ENCODE results near the gene B3GNT7.
A peak's percentile ranks its signal among the peaks of the same experiment; 100 is the strongest.
"Not testable (repeated sequence)": the region's sequence is repeated elsewhere in the genome, so short reads cannot be mapped to it uniquely, and the experiment has no call there.

The B3GNT7 gene

DNA sequence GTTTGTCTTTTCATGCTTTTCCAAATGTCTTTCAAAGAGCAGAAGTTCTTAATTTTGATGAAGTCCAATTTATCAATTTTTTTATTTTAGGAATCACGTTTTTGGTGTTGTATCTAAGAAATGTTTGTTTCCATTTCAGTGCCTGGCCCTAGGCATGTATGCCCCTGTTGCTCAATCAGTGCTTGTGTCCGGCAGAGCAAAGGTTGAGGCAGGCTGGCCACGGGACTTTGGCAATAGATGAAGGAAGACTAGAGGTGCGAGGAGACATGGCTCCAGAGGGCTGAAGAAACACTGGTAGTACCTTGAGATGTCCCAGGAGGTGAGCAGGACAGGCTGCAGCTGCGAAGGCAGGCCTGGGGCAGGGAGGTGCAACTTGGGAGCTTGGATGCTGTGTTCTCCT is 10.1 kb upstream of the B3GNT7 start:
- no peak for DNase-seq (ENCODE audit: low spot score)

DNA sequence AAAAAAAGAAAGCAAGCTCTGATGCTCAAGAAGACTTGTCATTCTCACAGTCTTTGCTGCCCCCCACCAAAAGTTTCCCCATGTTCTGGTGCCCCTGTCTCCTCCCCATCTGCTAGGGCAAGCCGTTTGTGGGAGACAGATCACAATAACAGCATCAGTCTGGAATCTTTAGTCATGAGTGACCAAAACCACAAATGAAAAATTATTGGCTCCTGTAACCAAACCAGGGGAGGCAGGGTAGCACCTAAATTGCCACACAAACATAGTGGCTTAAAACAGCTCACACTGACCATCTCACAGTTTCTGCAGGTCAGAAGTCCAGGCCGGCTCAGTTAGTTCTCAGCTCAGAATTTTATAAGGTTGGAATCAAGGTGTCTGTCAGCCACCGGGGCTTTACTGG is 9.1 kb upstream of the B3GNT7 start:
- DNase-seq (ENCODE audit: low spot score): no peak

DNA sequence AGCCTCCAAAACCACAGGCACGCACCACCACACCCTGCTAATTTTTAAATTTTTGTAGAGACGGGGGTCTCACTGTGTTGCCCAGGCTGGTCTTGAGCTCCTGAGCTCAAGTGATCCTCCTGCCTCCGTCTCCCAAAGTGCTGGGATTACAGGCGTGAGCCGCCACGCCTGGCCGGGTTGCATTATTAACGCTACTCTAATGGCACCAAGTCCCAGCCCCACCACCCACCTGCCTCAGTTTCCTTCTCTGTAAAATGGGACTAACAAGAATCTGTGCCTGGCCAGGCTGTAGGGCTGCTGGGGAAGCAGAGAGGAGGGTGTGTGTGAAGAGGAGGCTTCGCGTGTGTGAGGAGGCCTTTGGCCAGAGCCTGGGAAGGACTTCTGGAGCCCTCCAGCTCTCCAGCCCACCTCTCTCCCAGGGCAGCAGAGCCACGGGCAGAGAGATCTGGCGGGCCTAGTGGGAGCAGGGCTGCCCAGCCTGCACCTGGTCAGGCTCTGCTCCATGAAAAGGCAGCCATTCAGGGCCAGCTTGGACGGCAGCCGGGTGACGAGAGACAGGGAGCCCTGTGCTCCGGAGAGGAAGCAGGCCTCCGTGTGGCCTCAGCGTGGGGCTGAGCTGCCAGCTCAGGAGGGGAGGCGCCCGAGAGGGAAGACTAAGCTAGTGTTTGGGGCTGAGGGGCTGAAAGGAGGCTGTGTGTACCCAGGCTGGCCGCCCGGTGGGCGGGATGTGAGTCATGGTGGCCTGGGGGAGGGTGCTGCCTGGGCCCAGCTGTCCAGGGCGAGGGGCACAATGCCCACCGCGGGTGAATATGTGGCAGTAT is 7.4 kb upstream of the B3GNT7 start:
- DNase-seq (ENCODE audit: low spot score): no peak

DNA sequence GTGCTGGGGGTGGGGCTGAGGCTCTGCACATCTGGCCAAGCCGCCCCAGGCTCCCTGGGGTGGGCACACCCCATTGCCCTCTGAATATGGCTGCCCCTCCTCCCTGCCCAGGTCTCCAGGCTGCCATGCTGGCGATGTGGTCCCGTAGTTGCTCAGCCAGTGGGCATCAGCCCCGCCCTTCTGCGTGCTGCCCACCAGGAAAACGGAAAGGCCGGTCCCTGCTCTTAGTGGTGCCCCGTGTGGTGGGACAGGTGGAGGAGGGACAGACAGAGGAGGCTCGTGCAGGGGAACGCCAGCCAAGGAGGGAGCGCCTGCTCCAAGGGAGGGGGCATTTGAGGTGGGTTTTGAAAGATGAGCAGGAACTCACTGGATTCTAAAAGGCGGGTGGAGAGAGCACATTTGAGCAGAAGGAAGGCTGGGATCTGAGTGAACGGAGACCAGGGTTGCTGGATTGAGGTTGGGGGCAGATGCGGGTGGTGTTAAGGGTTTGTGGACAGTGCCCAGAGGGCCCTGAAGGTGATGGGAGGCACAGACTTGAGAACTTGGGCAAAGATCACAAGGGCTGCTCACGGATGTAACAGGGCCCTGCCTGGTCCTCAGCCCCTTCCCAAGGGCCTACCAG is 6.7 kb upstream of the B3GNT7 start:
- DNase-seq (ENCODE audit: low spot score): no peak

DNA sequence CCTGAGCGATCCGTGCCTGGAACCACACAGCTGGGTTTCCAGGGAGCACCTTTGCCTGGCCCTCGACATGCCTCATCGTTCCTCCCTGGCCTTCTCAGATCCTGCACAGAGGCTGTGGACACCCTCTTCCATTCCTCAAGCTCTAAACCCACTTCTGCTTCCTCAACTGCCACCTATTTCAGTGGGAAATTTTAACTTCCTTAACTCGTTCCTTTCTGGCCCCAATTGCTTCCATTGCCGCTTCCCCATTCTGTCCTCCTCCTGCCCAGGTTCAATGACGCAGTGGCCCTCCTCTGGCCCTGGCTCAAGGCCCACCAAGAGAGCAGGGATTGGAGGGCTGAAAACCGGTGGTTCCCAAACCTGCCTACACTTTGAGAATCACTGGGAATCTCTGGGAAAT is 4.8 kb upstream of the B3GNT7 start:
- DNase-seq (ENCODE audit: low spot score): no peak

DNA sequence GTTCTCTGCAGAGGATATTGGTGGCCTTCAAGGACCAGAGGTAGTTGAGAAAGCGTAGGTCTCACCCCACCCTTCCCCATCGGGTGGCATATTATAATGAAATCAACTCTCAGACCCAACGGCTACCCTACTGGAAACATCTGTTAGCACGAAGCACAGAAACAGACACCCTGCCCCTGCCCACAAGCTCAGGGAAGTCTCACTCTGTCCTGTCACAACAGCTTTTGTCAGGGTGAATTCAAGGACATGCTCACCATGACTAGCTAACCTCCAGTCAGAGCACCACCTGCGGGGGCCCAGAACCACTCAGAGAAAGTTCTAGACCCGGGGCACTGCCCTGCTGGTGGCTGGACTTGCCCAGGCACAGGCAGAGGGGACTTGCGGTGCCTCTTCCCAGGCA is 3.5 kb upstream of the B3GNT7 start:
- DNase-seq (ENCODE audit: low spot score): no peak

DNA sequence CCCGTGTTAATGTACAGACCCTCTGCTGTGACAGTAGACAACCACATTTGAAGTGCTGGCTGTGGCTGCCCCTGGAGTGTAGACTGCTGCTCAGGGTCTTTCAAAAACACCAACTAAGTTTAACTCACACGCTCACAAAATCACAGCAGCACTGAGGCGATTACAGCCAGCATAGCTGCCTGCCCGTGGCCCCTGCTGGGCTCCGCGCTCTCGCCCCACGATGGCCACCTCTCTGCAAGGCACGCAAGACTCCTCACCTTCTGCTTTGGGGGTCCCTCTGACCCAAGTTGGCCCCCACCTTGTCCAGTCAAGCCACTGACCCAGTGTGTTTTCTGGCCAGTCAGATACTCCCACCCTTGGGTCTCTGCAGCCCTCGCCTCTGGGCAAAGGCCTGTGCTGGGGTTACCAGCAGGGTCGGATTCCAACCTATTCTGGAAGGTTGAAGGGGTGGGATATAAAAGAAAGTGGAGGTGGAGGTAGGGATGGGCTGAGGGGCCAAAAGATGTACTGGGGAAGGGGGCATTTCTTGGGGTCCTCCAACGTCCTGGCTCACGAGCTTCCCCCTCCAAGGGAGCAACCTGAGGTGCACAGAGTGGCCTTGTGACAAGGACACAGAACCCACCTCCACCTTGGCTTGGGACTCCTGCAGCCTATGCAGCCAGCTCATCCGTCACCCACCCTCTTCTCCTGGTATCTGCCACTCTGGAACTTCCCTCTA is 2.9 kb upstream of the B3GNT7 start:
- DNase-seq (ENCODE audit: low spot score): no peak

DNA sequence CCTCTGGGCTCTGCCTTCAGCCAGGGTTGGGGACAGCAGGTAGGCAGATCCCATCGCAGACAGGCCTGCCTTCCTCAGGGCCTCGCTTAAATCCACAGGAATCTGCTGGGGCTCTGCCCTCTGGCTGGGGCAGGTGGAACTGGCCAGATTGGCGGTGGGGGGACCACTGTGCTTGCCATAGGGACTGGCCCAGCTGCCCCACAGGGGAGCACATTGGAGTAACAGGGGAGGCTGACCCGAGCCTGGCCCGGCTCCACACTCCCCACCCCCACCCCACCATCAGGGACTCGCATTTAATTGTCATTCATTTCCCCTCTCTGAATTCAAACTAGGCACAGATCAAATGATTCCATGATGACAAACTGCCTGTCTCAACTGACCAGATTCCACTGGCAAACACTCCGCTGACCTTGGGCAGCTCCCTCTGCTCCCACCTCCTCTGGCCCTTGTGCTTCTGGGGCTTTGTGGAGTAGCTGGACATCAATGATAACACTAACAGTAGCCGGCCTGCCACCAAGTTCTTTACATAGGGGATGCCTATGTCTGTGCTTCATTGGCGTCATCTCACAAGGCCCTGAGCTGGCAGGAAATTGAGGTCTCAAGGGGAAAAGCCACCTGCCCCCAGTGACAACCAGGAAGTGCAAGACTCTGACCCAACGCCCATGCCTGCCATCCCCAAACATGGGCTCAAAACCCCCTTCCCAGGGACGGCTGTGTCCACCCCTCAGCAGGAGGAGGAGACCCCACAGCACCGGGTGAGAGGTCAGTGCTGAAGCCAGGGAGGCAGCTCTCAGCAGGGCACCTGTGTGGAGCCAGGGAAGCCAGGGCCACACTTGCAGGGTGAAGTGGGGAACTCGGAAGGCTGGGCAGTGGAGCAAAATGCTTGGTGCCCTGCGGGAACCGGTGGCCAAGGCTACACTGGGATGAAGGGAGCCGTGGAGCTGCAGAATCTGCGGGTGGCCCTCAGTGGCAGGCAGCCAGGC is 2.1 kb upstream of the B3GNT7 start:
- peak; percentile 24 for DNase-seq (ENCODE audit: low spot score)

DNA sequence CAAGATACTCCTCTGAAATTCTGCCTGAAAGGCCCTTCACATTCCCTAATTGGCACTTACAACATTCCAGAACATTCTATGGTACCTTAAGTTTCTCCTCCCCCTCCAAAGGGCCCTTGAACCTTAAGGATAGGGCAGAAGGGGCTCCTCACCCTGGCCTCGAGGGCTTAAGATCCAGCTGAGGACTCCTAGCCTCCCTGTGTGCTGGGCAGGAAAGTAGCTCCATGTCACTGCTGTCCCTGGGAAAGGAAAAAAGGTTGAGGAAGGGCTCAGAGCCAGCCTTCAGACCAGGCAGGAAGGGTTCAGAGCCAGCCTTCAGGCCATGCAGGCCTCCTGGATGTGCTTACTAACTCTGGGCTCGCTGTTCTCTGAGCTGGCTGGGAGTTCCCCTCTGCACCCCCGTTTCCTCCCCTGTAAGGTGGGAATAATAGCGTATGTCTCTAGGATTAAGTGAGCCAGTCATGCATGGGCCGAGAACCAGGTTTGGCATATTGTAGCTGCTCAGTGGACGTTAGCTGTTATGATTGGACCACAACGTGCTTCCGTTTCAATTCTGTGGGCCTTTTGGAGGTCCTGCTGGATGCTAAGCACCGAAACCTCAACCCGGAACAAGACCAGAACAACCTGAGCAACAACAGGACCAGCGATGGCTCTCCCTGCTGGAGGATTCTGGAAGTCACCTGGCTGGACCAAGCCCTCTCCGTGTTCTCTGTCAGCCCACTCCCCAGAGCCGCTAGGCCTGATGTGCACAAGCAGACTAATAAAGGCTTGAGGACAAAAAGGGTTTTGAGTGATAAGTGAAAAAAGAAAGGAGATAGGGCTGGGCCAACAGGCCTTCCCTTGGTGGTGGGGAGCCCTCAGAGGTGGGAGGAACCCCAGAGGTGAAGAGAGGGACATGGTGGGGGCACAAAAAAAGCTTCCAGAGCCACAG is 1.0 kb upstream of the B3GNT7 start:
- no peak for DNase-seq (ENCODE audit: low spot score)

DNA sequence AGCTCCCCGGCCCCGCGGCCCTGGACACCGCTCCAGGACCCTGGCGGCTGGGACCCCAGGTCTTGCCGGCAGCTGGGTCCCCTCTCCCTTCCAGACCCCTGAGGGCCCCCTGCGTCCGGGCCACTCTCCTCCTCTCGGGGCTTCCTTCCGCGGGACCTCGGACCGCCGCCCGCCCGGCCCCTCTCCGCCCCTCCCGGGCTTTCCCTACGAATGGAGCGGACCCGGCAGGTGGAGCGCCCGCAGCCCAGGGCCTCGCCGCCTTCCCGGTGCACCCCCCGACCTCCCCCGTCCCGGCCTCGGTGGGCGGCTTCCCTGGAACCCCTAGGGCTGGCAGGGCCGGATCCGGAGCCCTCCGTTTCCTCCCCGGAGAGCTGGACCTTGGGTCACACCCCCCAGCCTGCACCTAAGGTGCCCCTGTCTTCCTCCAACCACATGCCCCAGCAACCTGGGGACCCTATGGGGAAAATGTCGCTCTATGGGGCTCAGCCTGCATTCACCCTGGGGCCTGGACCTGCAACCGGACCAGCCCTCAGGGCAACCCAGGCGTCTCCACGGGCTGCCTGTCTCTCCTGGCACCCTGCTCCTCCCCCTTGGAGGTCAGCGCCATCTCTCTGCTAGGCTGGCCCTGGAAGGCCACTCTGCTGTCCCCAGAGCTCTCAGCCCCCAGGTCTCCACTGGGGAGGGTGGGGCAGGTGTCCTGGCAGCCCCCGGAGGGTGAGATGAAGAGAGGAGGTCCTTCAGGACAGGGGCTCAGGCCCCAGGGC is 730 bp downstream of the B3GNT7 start:
- no peak for DNase-seq (ENCODE audit: low spot score)

DNA sequence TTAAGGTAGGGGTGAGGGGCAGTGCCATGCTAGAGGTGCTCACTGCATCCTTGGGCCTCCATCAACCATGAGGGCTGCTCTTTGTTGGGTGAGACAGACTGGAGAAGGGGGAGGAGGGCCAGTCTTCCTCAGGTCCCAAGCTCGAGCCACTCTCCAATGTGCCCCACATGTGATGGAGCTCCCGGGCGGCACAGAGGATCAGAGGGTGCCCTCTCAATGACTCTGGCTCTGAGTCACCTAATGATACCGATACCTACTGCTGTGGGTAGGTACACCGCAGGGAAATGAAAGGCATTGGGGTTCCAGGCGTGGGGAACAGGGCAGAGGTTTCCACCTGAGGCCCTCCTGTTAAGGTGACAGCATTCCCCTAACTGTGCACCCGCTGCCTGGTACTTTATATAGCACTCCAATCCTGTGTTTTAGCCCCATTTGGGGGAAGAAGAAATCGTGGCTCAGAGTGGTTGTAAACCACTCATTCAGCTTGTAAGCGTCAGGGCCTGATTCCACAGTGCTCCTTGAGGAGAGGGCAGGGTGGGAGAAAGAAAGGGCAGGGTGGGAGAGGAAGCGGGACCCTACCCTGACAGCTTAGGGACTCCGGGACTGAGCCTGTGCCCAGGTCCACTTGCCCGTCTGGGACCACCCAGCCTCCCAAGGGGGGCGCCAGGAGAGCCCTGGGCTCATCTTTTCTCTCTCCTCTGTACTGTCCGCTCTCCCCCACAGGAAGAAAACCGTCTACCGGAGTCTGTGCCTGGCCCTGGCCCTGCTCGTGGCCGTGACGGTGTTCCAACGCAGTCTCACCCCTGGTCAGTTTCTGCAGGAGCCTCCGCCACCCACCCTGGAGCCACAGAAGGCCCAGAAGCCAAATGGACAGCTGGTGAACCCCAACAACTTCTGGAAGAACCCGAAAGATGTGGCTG is 1.8 kb downstream of the B3GNT7 start:
- no peak for DNase-seq (ENCODE audit: low spot score)

DNA sequence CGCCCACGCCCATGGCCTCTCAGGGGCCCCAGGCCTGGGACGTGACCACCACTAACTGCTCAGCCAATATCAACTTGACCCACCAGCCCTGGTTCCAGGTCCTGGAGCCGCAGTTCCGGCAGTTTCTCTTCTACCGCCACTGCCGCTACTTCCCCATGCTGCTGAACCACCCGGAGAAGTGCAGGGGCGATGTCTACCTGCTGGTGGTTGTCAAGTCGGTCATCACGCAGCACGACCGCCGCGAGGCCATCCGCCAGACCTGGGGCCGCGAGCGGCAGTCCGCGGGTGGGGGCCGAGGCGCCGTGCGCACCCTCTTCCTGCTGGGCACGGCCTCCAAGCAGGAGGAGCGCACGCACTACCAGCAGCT is 2.4 kb downstream of the B3GNT7 start:
- no peak for DNase-seq (ENCODE audit: low spot score)

DNA sequence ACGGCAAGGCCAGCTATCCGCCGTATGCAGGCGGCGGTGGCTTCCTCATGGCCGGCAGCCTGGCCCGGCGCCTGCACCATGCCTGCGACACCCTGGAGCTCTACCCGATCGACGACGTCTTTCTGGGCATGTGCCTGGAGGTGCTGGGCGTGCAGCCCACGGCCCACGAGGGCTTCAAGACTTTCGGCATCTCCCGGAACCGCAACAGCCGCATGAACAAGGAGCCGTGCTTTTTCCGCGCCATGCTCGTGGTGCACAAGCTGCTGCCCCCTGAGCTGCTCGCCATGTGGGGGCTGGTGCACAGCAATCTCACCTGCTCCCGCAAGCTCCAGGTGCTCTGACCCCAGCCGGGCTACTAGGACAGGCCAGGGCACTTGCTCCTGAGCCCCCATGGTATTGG is 3.1 kb downstream of the B3GNT7 start:
- DNase-seq (ENCODE audit: low spot score): no peak

DNA sequence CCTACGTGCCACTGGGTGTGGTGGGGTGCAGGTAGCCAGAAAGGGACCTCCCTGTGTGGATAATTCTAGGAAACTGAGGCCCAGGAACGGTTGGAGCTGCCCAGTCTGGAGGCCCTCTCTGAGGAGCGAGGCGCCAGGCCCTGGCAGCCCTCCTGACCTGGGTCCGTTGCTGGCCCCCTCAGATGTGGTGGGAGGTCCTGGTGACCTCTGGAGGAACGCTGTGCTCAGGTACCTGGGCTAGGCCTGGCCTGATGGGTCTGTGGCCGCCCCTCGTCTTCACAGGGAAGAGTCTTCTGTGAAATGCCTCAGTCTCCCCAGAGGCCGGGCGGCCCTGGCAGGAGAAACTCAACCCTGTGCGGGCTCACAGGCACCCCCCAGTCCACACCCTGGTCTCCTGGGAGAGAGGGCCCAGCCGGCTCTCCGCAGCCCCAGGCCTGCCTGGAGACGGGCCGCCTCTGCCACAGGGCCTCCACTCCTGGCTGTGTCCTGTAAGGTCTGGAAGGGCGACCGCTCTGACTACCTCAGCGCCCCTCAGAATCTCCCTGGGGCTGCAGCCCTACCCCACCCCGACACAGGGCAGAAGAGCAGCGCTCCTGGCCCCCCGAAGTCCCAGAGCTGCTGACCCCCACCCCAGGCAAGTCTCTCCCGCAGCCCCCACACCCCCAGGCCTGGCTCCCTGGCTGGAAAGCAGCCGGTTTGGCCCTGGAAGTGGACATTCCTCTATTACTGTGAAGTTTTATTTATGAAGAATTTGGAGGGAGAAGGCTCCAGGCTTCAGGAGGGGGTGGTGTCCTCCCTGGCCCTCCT is 3.7 kb downstream of the B3GNT7 start:
- no peak for DNase-seq (ENCODE audit: low spot score)

DNA sequence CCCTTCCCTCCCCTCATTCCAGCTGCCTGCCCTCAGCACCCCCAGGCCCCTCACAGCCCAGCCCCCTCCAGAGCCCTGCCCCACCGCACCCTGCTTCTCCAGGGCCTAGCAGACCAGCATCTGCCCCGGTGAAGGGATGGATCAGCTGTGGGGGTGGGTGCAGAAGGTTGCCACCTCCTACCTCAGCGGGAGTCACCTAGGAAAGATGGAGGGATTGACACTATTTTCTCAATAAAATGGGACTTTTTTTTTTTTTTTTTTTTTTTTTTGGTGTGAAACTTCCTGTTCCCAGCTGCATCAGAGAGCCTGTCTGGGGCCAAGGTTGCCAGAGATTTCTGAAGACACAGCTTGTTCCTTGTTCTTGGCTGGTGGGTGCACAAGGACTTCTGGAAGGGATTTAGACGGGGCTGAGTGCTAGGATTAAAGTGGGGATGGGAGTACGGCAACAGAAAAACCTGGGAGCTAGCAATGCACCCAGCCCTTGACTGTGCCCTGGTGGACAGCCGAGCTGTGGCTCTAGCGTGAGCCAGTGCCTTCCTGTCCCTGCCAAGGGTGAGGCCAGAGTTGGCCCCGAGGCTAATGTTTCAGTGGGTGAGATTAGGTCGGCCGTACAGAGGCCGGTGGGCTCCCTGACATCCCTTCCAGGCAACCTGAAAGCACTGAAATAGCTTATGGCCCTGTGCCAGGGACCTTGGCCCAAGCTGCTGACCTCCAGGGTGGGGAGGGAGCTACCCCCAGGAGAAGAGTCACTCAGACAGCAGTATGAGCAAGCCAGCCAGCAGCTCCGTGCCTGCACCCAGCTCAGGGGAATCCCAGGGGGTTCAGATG is 4.6 kb downstream of the B3GNT7 start:
- DNase-seq (ENCODE audit: low spot score): no peak

DNA sequence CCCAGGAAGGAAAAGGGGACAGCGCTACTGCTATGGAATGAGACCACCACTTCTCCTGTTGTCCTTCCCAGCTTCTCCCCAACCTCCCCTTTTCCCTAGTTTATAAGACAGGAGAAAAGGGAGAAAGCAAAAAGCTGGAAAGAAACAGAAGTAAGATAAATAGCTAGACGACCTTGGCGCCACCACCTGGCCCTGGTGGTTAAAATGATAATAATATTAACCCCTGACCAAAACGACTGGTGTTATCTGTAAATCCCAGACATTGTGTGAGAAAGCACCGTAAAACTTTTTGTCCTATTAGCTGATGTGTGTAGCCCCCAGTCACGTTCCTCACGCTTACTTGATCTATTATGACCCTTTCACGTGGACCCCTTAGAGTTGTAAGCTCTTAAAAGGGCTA is 5.2 kb downstream of the B3GNT7 start:
- DNase-seq (ENCODE audit: low spot score): not testable (repeated sequence)

DNA sequence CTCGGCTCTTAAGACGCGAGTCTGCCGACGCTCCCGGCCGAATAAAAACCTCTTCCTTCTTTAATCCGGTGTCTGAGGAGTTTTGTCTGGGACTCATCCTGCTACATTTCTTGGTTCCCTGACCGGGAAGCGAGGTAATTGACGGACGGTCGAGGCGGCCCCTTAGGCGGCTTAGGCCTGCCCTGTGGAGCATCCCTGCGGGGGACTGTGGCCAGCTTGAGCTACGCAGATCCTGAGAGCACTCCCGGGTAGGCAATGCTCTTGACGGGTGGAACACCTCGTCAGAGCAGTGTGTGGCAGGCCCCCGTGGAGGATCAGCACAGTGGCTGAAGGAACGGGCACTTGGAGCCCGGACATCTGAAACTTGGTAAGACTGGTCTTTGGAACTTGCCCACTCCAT is 5.6 kb downstream of the B3GNT7 start:
- DNase-seq (ENCODE audit: low spot score): not testable (repeated sequence)
